Measurements from ENCODE around the gene SGSM1. TPM values are rescaled to one million over a fixed set of nuclear protein-coding genes. Genes with fewer than 3 reads are reported as not detected.

Gene SGSM1
- total RNA-seq, 1 experiment from 2014 or later = 5.1 TPM

GRCh38 chr22:24847490-24847889 lies 41.5 kb downstream of the SGSM1 start:
- intact Hi-C loops (cut with micrococcal nuclease) = no loop called here
- H3K27ac ChIP-seq (ENCODE audit: low read depth, low read length) = no peak overlapping the region
- ChIA-PET RAD21 (ENCODE audit: low non-redundant PET in 1 of 2, low total read pairs in 2 of 2, uncharacterized antibody in 2 of 2, unreplicated experiment in 2 of 2) (no interaction called here), POLR2A (no interaction called here), CTCF (no interaction called here)
- no peaks in the 10 kb centered on the region for H3K4me1 ChIP-seq (ENCODE audit: control insufficient read depth in 1 of 2, insufficient read depth in 2 of 2, low read length in 2 of 2)
- no peaks in the 10 kb centered on the region for H4K20me1 ChIP-seq (ENCODE audit: insufficient read depth)
- ATAC-seq = no peak
- no peak overlapping the region for H3K4me2 ChIP-seq (ENCODE audit: low read length)
- no peaks in the 10 kb centered on the region for H3K36me3 ChIP-seq (ENCODE audit: control insufficient read depth in 1 of 2, insufficient read depth in 2 of 2, low read length in 2 of 2)
- no peaks in the 10 kb centered on the region for H3K27me3 ChIP-seq (ENCODE audit: insufficient read depth, low read length)
- H3K9me2 ChIP-seq (ENCODE audit: insufficient read depth) = no peaks in the 10 kb centered on the region
- no TSS peak for BruUV-seq (replicated peaks)
- H3K9ac ChIP-seq (ENCODE audit: low read length) = no peak overlapping the region
- no peak overlapping the region for H2AFZ ChIP-seq (ENCODE audit: low read depth, low read length, poor library complexity, severe bottlenecking)
- no peak for DNase-seq (ENCODE audit: low read depth, low spot score)
- no peaks in the 10 kb centered on the region for H3K79me2 ChIP-seq (ENCODE audit: insufficient read depth, low read length)
- TF ChIP-seq POLR2AphosphoS5 (IDR thresholded peaks at IDR 0.05; ENCODE audit: low read depth, low read length) = no peak
- H3K9me3 ChIP-seq (ENCODE audit: control insufficient read depth in 1 of 2, insufficient read depth in 1 of 2, low read depth in 1 of 2, low read length in 2 of 2) = no peaks in the 10 kb centered on the region
- H3K4me3 ChIP-seq (replicated peaks in 1 of 2; ENCODE audit: low read depth in 1 of 2, low read length in 2 of 2) = no peak overlapping the region

- ATAC-seq = no peak
- TF ChIP-seq SP1 (IDR thresholded peaks at IDR 0.05; ENCODE audit: low read depth) (no peak), FOSL1 (IDR thresholded peaks at IDR 0.05; ENCODE audit: low read depth) (no peak), POLR2AphosphoS5 (IDR thresholded peaks at IDR 0.05; ENCODE audit: low read depth, low read length) (no peak), ZBTB33 (IDR thresholded peaks at IDR 0.05; ENCODE audit: extremely low read depth, insufficient replicate concordance, low read length) (no peak), JUND (IDR thresholded peaks at IDR 0.05) (no peak), CEBPB (IDR thresholded peaks at IDR 0.05; ENCODE audit: low read depth) (no peak)
- H3K9ac ChIP-seq (ENCODE audit: low read length) = no peak overlapping the region
- no peaks in the 10 kb centered on the region for H3K9me3 ChIP-seq (ENCODE audit: control insufficient read depth in 1 of 2, insufficient read depth in 1 of 2, low read depth in 1 of 2, low read length in 2 of 2)
- no peaks in the 10 kb centered on the region for H3K9me2 ChIP-seq (ENCODE audit: insufficient read depth)
- POLR2A ChIA-PET = no interaction called here
- no peak overlapping the region for H3K4me2 ChIP-seq (ENCODE audit: low read length)
- no peaks in the 10 kb centered on the region for H3K36me3 ChIP-seq (ENCODE audit: control insufficient read depth in 1 of 2, insufficient read depth in 2 of 2, low read length in 2 of 2)
- CTCF ChIA-PET = no interaction called here
- no peaks in the 10 kb centered on the region for H3K4me1 ChIP-seq (ENCODE audit: control insufficient read depth in 1 of 2, insufficient read depth in 2 of 2, low read length in 2 of 2)
- RAD21 ChIA-PET (ENCODE audit: low non-redundant PET in 1 of 2, low total read pairs in 2 of 2, uncharacterized antibody in 2 of 2, unreplicated experiment in 2 of 2) = no interaction called here
- intact Hi-C loops (cut with micrococcal nuclease) = no loop called here
- no peaks in the 10 kb centered on the region for H4K20me1 ChIP-seq (ENCODE audit: insufficient read depth)
- no TSS peak for BruUV-seq (replicated peaks)
- no peak overlapping the region for H2AFZ ChIP-seq (ENCODE audit: low read depth, low read length, poor library complexity, severe bottlenecking)
- no peaks in the 10 kb centered on the region for H3K79me2 ChIP-seq (ENCODE audit: insufficient read depth, low read length)
- no peak for DNase-seq (ENCODE audit: low read depth, low spot score)
- no peaks in the 10 kb centered on the region for H3K27me3 ChIP-seq (ENCODE audit: insufficient read depth, low read length)
- H3K27ac ChIP-seq (ENCODE audit: low read depth, low read length) = no peak overlapping the region
- H3K4me3 ChIP-seq (replicated peaks in 1 of 2; ENCODE audit: low read depth in 1 of 2, low read length in 2 of 2) = no peak overlapping the region
Measured at GRCh38 chr22:24848559-24849168, 42.7 kb downstream of the SGSM1 start.
